Measurements from ENCODE around the gene PELI2. TPM values are rescaled to one million over a fixed set of nuclear protein-coding genes. Genes with fewer than 3 reads are reported as not detected.

Gene PELI2
- total and polyA plus RNA-seq, 2 experiments from 2014 or later, result 8.0 to 24.5 TPM

GRCh38 chr14:56082880-56083279, 35.3 kb upstream of the PELI2 start:
- no peaks in the 10 kb centered on the region for H3F3A ChIP-seq (replicated peaks; ENCODE audit: low read depth)
- no peak for ATAC-seq
- no peak overlapping the region for H3K27ac Mint-ChIP-seq

DNA sequence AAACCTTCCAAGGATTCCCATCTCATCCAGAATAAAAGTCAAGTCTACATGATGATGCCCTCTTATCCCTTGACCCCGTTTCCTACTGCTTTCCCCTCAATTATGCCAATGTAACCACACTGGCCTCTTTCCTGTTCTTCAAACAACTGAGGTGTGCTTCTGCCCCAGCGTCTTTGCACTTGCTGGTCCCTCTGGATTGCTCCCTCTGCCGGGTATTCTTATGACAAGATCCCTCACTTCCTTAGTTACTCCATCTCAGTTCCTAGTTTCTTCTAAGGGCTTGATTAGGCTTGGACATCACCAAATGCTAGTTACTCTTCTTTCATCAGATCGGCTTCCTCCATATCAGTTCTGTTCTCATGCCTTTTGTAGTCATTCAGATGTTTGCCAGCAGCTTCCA, 32.7 kb upstream of the PELI2 start:
- no peaks in the 10 kb centered on the region for H3K36me3 ChIP-seq (ENCODE audit: insufficient read depth)
- no peak overlapping the region for H3K4me2 ChIP-seq
- no peaks in the 10 kb centered on the region for H3K79me2 ChIP-seq (replicated peaks; ENCODE audit: insufficient read depth)
- H4K20me1 ChIP-seq (replicated peaks; ENCODE audit: insufficient read depth), result no peaks in the 10 kb centered on the region
- no peak overlapping the region for H2AFZ ChIP-seq
- H3K4me1 ChIP-seq (ENCODE audit: insufficient read depth), result peaks cover 18% of the 10 kb centered on the region
- H3K9me2 ChIP-seq (ENCODE audit: insufficient read depth), result peaks cover 6% of the 10 kb centered on the region
- DNase-seq (ENCODE audit: low spot score) (no peak), ATAC-seq (no peak)
- H3K27ac Mint-ChIP-seq, result no peak overlapping the region
- H3K9me3 Mint-ChIP-seq, result no peaks in the 10 kb centered on the region; the same call in 2 of the 3 replicates
- TF ChIP-seq, protein P1, sequence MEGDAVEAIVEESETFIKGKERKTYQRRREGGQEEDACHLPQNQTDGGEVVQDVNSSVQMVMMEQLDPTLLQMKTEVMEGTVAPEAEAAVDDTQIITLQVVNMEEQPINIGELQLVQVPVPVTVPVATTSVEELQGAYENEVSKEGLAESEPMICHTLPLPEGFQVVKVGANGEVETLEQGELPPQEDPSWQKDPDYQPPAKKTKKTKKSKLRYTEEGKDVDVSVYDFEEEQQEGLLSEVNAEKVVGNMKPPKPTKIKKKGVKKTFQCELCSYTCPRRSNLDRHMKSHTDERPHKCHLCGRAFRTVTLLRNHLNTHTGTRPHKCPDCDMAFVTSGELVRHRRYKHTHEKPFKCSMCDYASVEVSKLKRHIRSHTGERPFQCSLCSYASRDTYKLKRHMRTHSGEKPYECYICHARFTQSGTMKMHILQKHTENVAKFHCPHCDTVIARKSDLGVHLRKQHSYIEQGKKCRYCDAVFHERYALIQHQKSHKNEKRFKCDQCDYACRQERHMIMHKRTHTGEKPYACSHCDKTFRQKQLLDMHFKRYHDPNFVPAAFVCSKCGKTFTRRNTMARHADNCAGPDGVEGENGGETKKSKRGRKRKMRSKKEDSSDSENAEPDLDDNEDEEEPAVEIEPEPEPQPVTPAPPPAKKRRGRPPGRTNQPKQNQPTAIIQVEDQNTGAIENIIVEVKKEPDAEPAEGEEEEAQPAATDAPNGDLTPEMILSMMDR (conservative IDR thresholded peaks at IDR 0.05; ENCODE audit: low read depth in 2 of 2), result 0 out of 4 replicates have a peak, but pooled peaks of 1 of the 2 experiments have one; percentile 1
- TF ChIP-seq CREB1 (CRISPR knock-in tag; IDR thresholded peaks at IDR 0.05; ENCODE audit: low read depth), result no peak
- H3K27me3 ChIP-seq (ENCODE audit: insufficient read depth), result no peaks in the 10 kb centered on the region
- H3K4me3 ChIP-seq, result no peak overlapping the region
- H3K4me3 Mint-ChIP-seq, result no peak overlapping the region
- H3K4me1 Mint-ChIP-seq, result peaks cover 35% of the 10 kb centered on the region
- H3F3A ChIP-seq (replicated peaks; ENCODE audit: low read depth), result no peaks in the 10 kb centered on the region
- no peaks in the 10 kb centered on the region for H3K27me3 Mint-ChIP-seq (ENCODE audit: insufficient read depth, low read depth, poor library complexity)
- no peaks in the 10 kb centered on the region for H3K36me3 Mint-ChIP-seq (ENCODE audit: low read depth)
- H3K27ac ChIP-seq (ENCODE audit: low read depth), result no peak overlapping the region

More at GRCh38 chr14:56082880-56083279, 35.3 kb upstream of the PELI2 start:
- TF ChIP-seq, protein P1 (conservative IDR thresholded peaks at IDR 0.05; ENCODE audit: low read depth in 2 of 2), result no peak
- TF ChIP-seq ZNF114 (CRISPR knock-in tag; IDR thresholded peaks at IDR 0.05) (no peak), EZH2 (IDR thresholded peaks at IDR 0.05; ENCODE audit: low read depth, unreplicated experiment) (no peak), EZH2phosphoT487 (IDR thresholded peaks at IDR 0.05; ENCODE audit: unreplicated experiment) (no peak)
- H3K9me3 Mint-ChIP-seq, result no peaks in the 10 kb centered on the region; the same call in 2 of the 3 replicates
- H3K4me3 ChIP-seq, result no peak overlapping the region
- peaks cover 8% of the 10 kb centered on the region; the same call in 1 of the 2 replicates for H3K4me1 ChIP-seq (ENCODE audit: insufficient read depth)
- no peak overlapping the region for H3K27ac ChIP-seq (ENCODE audit: low read depth)
- no peaks in the 10 kb centered on the region for H3K36me3 Mint-ChIP-seq (ENCODE audit: low read depth)
- H3K9me2 ChIP-seq (ENCODE audit: insufficient read depth), result peaks cover 6% of the 10 kb centered on the region
- H3K27me3 Mint-ChIP-seq (ENCODE audit: insufficient read depth, low read depth, poor library complexity), result no peaks in the 10 kb centered on the region
- H4K20me1 ChIP-seq (replicated peaks; ENCODE audit: insufficient read depth), result no peaks in the 10 kb centered on the region
- no peak overlapping the region for H2AFZ ChIP-seq
- H3K4me2 ChIP-seq, result no peak overlapping the region
- no peaks in the 10 kb centered on the region for H3K36me3 ChIP-seq (ENCODE audit: insufficient read depth)
- no peaks in the 10 kb centered on the region for H3K79me2 ChIP-seq (replicated peaks; ENCODE audit: insufficient read depth)
- no peak overlapping the region for H3K4me3 Mint-ChIP-seq
- DNase-seq (ENCODE audit: low spot score), result no peak
- peaks cover 21% of the 10 kb centered on the region for H3K4me1 Mint-ChIP-seq
- no peaks in the 10 kb centered on the region for H3K27me3 ChIP-seq (ENCODE audit: insufficient read depth)

Data from GM23338 (cell line).